ENCODE results near the gene ACTA1. TPM values are rescaled to one million over a fixed set of nuclear protein-coding genes. Genes with fewer than 3 reads are reported as not detected.

The ACTA1 gene
- total and polyA plus RNA-seq, 2 experiments from 2014 or later: 8.8 to 13.0 TPM

DNA sequence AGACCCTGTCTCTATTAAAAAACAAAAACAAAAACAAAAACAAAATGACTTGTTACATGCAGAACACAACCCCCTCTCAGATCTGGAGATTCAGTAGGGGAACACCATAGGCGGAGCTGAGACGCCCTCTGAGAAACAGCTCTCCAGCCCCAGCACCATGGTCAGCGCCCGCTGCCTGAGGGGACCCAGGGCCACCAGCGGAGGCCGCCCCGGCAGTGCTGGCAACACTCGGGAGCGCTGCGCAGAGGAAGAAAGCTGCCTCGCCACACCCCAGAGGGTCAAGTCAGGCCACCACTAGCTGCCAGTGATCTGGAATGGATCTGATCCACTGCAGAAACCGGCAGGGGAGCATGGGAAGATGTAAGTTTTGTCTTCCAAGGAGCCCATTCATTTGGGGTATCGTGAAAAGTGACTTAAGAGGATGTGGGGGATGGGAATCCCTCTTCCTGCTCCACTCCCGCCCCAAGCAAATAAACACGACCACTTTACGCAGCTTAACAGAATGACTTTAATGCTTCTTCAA lies 3.1 kb downstream of the ACTA1 start:
- Mint-ChIP-seq H3K36me3 (ENCODE audit: low read depth) (peaks cover 4% of the 10 kb centered on the region; the same call in 1 of the 3 replicates), H3K27ac (no peak overlapping the region), H3K27me3 (ENCODE audit: insufficient read depth, low read depth, poor library complexity) (peaks cover 65% of the 10 kb centered on the region), H3K4me3 (peak overlapping the region; percentile 73), H3K9me3 (peaks cover 4% of the 10 kb centered on the region; the same call in 1 of the 3 replicates), H3K4me1 (peaks cover 22% of the 10 kb centered on the region)
- no peaks in the 10 kb centered on the region for H3K9me2 ChIP-seq (ENCODE audit: insufficient read depth)
- H3K4me3 ChIP-seq: peak overlapping the region; percentile 87
- no peaks in the 10 kb centered on the region; the same call in 1 of the 2 replicates for H4K20me1 ChIP-seq (replicated peaks; ENCODE audit: insufficient read depth)
- H3K79me2 ChIP-seq (replicated peaks; ENCODE audit: insufficient read depth): no peaks in the 10 kb centered on the region
- peaks cover 4% of the 10 kb centered on the region; the same call in 1 of the 2 replicates for H3F3A ChIP-seq (replicated peaks; ENCODE audit: low read depth)
- H3K36me3 ChIP-seq (ENCODE audit: insufficient read depth): no peaks in the 10 kb centered on the region
- no peak for TF ChIP-seq CREB1 (CRISPR knock-in tag; IDR thresholded peaks at IDR 0.05; ENCODE audit: low read depth)
- no peak for TF ChIP-seq JUNB (IDR thresholded peaks at IDR 0.05; ENCODE audit: unreplicated experiment)
- no peak for TF ChIP-seq NANOG (IDR thresholded peaks at IDR 0.05; ENCODE audit: borderline replicate concordance)
- no peak for TF ChIP-seq STAT1 (IDR thresholded peaks at IDR 0.05; ENCODE audit: unreplicated experiment)
- no peak for TF ChIP-seq POLR2AphosphoS5 (IDR thresholded peaks at IDR 0.05; ENCODE audit: low read depth)
- no peak for TF ChIP-seq ZNF331 (CRISPR knock-in tag; IDR thresholded peaks at IDR 0.05; ENCODE audit: low read depth)
- peak; percentile 13 for TF ChIP-seq EZH2phosphoT487 (IDR thresholded peaks at IDR 0.05; ENCODE audit: unreplicated experiment)
- no peak for TF ChIP-seq ZNF462 (CRISPR knock-in tag; IDR thresholded peaks at IDR 0.05)
- TF ChIP-seq EZH2 (IDR thresholded peaks at IDR 0.05; ENCODE audit: low read depth, unreplicated experiment): peak; percentile 70
- no peak for TF ChIP-seq ZNF114 (CRISPR knock-in tag; IDR thresholded peaks at IDR 0.05)
- TF ChIP-seq, protein P1, sequence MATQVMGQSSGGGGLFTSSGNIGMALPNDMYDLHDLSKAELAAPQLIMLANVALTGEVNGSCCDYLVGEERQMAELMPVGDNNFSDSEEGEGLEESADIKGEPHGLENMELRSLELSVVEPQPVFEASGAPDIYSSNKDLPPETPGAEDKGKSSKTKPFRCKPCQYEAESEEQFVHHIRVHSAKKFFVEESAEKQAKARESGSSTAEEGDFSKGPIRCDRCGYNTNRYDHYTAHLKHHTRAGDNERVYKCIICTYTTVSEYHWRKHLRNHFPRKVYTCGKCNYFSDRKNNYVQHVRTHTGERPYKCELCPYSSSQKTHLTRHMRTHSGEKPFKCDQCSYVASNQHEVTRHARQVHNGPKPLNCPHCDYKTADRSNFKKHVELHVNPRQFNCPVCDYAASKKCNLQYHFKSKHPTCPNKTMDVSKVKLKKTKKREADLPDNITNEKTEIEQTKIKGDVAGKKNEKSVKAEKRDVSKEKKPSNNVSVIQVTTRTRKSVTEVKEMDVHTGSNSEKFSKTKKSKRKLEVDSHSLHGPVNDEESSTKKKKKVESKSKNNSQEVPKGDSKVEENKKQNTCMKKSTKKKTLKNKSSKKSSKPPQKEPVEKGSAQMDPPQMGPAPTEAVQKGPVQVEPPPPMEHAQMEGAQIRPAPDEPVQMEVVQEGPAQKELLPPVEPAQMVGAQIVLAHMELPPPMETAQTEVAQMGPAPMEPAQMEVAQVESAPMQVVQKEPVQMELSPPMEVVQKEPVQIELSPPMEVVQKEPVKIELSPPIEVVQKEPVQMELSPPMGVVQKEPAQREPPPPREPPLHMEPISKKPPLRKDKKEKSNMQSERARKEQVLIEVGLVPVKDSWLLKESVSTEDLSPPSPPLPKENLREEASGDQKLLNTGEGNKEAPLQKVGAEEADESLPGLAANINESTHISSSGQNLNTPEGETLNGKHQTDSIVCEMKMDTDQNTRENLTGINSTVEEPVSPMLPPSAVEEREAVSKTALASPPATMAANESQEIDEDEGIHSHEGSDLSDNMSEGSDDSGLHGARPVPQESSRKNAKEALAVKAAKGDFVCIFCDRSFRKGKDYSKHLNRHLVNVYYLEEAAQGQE (IDR thresholded peaks at IDR 0.05; ENCODE audit: unreplicated experiment): peak; percentile 95
- TF ChIP-seq, protein P2, sequence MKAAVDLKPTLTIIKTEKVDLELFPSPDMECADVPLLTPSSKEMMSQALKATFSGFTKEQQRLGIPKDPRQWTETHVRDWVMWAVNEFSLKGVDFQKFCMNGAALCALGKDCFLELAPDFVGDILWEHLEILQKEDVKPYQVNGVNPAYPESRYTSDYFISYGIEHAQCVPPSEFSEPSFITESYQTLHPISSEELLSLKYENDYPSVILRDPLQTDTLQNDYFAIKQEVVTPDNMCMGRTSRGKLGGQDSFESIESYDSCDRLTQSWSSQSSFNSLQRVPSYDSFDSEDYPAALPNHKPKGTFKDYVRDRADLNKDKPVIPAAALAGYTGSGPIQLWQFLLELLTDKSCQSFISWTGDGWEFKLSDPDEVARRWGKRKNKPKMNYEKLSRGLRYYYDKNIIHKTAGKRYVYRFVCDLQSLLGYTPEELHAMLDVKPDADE (IDR thresholded peaks at IDR 0.05): 0 out of 2 replicates have a peak, but pooled peaks have one; percentile 13
- TF ChIP-seq CTCF (conservative IDR thresholded peaks at IDR 0.05; ENCODE audit: low read depth in 2 of 2): peak in 1 of 2 experiments; percentile 10; a peak in 1 of 4 replicates
- DNase-seq (ENCODE audit: low spot score) (peak; percentile 94), ATAC-seq (peak; percentile 65)
- no peak overlapping the region for H2AFZ ChIP-seq
- peaks cover 14% of the 10 kb centered on the region; the same call in 1 of the 2 replicates for H3K4me1 ChIP-seq (ENCODE audit: insufficient read depth)
- no peak overlapping the region for H3K27ac ChIP-seq (ENCODE audit: low read depth)
- peak overlapping the region; percentile 89 for H3K4me2 ChIP-seq
- peaks cover 69% of the 10 kb centered on the region for H3K27me3 ChIP-seq (ENCODE audit: insufficient read depth)
